22Rv1 (cell line): Measurements from ENCODE around the gene KCNG2.

Source experiments
- H3K27ac ChIP-seq: fragments of 450-650 bp; 2 replicates; pipeline ENCODE4 v1.5.1; 2017
- CTCF ChIP-seq: fragments of 450-650 bp; IDR thresholded peaks from 2 replicates; pipeline ENCODE4 v1.5.1; 2017; ENCODE audit warnings: mild to moderate bottlenecking
- ZFX ChIP-seq: fragments of 450-650 bp; IDR thresholded peaks from 2 replicates; pipeline ENCODE4 v1.6.1; 2017; ENCODE audit warnings: antibody characterized with exemption, borderline replicate concordance

KCNG2 gene

GRCh38 chr18:79926715-79927606 is 129.2 kb downstream of the KCNG2 start:
- H3K27ac ChIP-seq, result no peak overlapping the region
- TF ChIP-seq ZFX, result no peak

DNA sequence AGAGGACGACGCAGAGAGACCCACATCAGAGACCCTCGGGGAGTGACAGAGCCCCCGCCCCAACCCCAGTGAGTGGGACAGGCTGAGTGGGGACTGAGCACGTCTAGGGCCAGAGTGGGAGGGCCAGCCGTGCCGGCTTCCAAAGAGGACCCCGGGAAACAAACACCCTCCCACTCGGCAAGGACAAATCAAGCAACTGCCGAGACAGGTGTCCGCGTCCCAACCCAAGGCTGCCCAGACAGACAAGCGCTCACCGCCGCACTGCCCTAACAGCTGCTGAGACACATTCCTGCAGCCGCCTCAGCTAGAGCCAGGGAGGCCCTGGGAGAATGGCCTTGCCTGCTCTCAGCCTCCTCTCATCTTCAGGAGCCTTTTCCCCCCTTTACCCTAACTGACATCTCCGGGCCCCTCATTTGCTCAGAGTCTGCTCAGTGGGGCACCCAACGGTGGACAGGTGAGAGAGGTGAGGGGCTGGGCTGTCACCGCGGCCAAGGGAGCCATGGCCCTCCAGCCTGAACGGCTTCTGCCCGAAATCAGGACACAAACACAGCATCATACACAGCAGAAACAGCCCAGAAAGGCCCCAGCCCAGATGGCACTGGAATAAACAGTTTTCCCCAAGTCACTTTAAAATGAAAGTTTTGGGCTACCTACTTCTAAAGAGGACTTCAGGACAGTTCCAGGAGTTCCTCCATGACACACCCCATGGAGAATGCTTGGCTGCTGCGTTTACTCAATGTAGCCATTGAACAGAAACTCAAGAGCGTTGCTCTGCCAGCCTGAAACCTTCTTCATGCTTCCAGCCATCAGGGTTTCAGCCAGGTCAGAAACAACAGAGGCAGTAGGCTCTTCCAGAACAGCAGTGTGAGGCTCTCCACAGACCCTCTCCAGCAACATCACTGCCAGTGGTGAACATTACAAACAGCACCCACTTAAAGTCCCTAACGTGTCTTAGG is 130.1 kb downstream of the KCNG2 start:
- H3K27ac ChIP-seq, result no peak overlapping the region
- no peak for TF ChIP-seq CTCF
- TF ChIP-seq ZFX, result no peak

GRCh38 chr18:79928563-79928960 is 130.8 kb downstream of the KCNG2 start:
- TF ChIP-seq CTCF (no peak), ZFX (no peak)
- H3K27ac ChIP-seq, result no peak overlapping the region

DNA sequence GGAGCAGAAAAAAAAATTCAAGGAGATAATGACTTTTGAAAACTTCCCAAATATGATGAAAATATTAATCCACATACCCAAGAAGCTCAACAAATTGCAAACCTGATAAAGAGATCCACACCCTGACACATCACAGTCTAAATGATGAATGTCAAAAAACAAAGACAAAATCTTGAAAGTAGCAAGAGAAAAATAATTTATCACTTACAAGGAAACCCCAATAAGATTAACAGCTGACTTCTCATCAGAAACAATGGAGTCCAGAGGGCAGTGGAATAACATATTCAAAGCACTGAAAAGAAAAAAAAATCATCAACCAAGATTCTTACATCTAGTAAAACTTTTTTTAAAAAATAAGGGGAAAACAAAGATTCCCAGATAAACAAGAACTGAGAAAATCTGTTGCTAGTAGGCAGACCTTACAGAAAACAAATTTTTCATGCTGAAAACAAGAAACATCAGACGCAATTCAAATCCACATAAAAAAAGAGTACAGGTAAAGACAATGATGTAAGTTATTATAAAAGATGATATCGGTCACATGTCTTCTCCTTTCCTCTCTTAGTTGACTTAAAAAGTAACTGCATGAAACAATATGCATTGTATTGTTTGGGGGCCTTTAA is 132.4 kb downstream of the KCNG2 start:
- H3K27ac ChIP-seq, result no peak overlapping the region
- TF ChIP-seq ZFX (no peak), CTCF (no peak)

- no peak overlapping the region for H3K27ac ChIP-seq
- no peak for TF ChIP-seq ZFX
- TF ChIP-seq CTCF, result no peak
These were observed 133.7 kb downstream of the KCNG2 start for GRCh38 chr18:79931475-79931874.

GRCh38 chr18:79932907-79933306 is 135.2 kb downstream of the KCNG2 start:
- no peak for TF ChIP-seq ZFX
- no peak for TF ChIP-seq CTCF
- no peak overlapping the region for H3K27ac ChIP-seq

DNA sequence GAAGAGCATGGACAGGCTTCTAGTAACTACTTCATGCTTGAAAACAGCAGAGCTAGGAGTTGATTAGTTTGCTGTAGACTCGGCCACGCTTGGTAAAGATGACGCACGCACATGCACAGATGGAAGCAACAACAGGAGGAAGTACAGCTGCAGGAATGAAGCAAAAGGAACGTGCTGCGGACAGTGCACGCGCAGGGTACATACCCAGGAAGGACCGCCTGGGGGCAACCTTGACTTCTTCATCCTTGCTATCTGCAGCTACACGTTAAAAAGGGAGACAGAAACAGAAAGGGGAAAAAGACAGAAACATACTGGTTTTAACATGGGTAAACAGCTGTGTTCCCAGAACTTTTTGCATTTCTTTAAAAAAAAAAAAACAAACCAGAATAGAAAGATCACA is 136.0 kb downstream of the KCNG2 start:
- no peak for TF ChIP-seq ZFX
- peak; percentile 56 for TF ChIP-seq CTCF
- peak overlapping the region; percentile 79 for H3K27ac ChIP-seq
